ENCODE results near the gene SLC1A1.
"Not testable (repeated sequence)": the region's sequence is repeated elsewhere in the genome, so short reads cannot be mapped to it uniquely, and the experiment has no call there.

SLC1A1 gene

GRCh38 chr9:4579001-4579400, 88.7 kb downstream of the SLC1A1 start:
- DNase-seq (ENCODE audit: low read depth) = no peak

GRCh38 chr9:4581035-4581760, 90.9 kb downstream of the SLC1A1 start:
- DNase-seq (ENCODE audit: low read depth) = no peak

GRCh38 chr9:4581861-4582565, 91.7 kb downstream of the SLC1A1 start:
- no peak for DNase-seq (ENCODE audit: low read depth)

- no peak for DNase-seq (ENCODE audit: low read depth)
Observed at GRCh38 chr9:4583001-4583400, 92.7 kb downstream of the SLC1A1 start.

GRCh38 chr9:4584636-4585035, 94.4 kb downstream of the SLC1A1 start:
- DNase-seq (ENCODE audit: low read depth) = no peak

GRCh38 chr9:4585135-4585534, 94.9 kb downstream of the SLC1A1 start:
- no peak for DNase-seq (ENCODE audit: low read depth)

GRCh38 chr9:4588721-4589120, 98.5 kb downstream of the SLC1A1 start:
- DNase-seq (ENCODE audit: low read depth) = no peak

GRCh38 chr9:4590430-4591122, 100.3 kb downstream of the SLC1A1 start:
- no peak for DNase-seq (ENCODE audit: low read depth)

- no peak for DNase-seq (ENCODE audit: low read depth)
Observed at GRCh38 chr9:4591123-4591500, 100.8 kb downstream of the SLC1A1 start.

- DNase-seq (ENCODE audit: low read depth) = no peak
Observed at GRCh38 chr9:4592295-4592694, 102.0 kb downstream of the SLC1A1 start.

GRCh38 chr9:4592886-4593285, 102.6 kb downstream of the SLC1A1 start:
- no peak for DNase-seq (ENCODE audit: low read depth)

- DNase-seq (ENCODE audit: low read depth) = peak; percentile 80
Observed at GRCh38 chr9:4594545-4594944, 104.3 kb downstream of the SLC1A1 start.

GRCh38 chr9:4594994-4595393, 104.7 kb downstream of the SLC1A1 start:
- DNase-seq (ENCODE audit: low read depth) = no peak

- no peak for DNase-seq (ENCODE audit: low read depth)
Observed at GRCh38 chr9:4596165-4596922, 106.1 kb downstream of the SLC1A1 start.

GRCh38 chr9:4600368-4600767, 110.1 kb downstream of the SLC1A1 start:
- DNase-seq (ENCODE audit: low read depth) = no peak

GRCh38 chr9:4603830-4604229, 113.6 kb downstream of the SLC1A1 start:
- peak; percentile 69 for DNase-seq (ENCODE audit: low read depth)

- peak; percentile 57 for DNase-seq (ENCODE audit: low read depth)
Observed at GRCh38 chr9:4604678-4605095, 114.4 kb downstream of the SLC1A1 start.

- not testable (repeated sequence) for DNase-seq (ENCODE audit: low read depth)
Observed at GRCh38 chr9:4606033-4606432, 115.8 kb downstream of the SLC1A1 start.

- no peak for DNase-seq (ENCODE audit: low read depth)
Observed at GRCh38 chr9:4614627-4615026, 124.4 kb downstream of the SLC1A1 start.

- peak; percentile 73 for DNase-seq (ENCODE audit: low read depth)
Observed at GRCh38 chr9:4615251-4615650, 125.0 kb downstream of the SLC1A1 start.

GRCh38 chr9:4615778-4616177, 125.5 kb downstream of the SLC1A1 start:
- no peak for DNase-seq (ENCODE audit: low read depth)

GRCh38 chr9:4617752-4618151, 127.5 kb downstream of the SLC1A1 start:
- DNase-seq (ENCODE audit: low read depth) = no peak

All from amniotic epithelial cell (primary cell).